ENCODE data around the gene EXOC6.

The EXOC6 gene

DNA sequence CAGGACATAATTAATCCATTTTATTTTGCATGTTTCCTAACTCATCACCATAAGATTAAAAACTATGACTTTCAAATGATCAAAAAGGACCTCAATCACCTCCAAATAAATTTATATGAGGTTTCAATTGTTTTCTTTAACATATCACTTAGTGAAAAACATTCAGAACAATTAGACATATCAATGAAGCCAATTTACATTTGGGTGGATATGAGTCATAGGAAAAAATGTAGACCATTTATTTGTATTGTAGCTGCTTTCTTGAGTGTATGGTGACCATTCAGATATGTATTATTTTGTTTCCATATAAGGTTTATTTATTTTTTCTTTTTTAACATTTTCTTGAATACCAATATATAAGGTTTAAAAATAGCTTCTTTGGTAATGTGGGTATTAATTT is 13.3 kb upstream of the EXOC6 start:
- no peak for DNase-seq

DNA sequence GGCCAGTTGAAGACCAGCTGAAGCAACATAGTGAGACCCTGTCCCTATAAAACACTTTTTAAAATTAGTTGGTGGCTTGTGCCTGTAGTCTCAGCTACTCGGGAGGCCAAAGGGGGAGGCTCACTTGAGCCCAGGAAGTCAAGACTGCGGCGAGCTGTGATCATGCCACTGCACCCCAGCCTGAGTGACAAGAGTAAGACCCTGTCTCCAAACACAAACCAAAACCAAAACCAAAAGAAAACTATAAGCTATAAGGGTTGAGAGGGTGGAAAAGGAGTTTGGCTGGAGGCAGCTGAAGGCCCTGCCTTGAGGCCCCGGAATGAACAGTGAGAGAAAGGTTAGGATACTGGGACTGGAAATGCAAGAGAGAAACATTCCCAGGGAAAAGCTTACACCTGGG is 10.9 kb upstream of the EXOC6 start:
- no peak for DNase-seq

DNA sequence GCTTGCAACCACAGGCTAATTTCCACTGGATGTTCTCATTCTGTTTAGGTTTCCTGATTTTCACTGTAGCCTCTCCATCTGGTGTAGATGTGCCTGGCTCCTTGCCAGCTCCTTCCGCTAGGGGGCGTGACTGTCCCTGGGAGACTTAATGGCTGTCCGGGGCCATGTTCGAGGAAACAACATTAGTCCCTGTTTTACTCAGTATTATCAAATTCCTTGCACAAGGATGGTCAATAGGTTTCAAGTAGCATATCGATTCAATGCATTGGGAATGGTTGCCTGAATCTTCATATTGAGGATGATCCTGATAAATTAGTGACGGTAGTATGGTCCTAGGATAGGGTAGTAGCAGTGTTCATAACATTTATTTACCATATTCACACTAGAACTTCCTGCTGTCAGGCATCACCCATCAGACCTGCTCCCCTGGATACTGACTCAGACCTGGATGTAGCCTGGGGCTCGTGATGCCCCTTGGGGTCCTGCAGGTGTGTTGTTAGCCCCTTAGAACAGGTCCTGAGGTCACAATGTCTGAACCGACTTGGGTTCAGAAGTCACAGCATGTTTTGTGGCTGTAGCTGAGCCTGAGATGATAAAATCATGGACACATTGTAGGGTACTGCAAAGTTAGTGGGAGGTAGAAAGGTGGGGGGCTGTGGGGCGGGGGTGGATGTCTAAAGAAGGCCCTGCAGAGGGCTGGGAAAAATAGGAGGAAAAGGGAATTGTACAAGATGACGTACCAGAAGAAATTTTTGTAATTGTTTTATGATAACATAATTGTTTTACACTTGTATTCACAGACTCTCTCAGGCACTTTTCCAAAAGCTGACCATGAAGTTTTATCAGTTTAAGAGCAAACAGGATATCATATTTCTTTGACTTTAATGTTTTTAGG is 8.9 kb upstream of the EXOC6 start:
- no peak for DNase-seq

DNA sequence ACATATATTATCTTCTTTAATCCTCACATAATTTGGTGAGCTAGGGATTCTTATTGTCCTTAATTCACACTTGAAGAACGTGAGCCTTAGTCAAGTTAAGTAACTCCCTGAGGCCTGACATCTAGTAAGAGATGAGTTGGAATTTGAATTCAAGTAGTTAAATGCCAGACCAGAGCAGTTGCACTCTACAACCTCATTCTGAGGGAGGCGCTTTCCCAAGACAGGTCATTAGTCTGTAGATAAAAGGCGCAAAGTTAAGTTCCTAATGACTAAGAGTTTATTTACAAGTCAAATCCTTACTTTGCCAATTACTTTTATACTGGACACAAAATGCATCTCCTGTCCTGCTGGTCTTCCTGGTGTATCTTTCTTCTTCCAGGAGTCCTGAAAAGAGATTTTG is 3.6 kb upstream of the EXOC6 start:
- no peak for DNase-seq

DNA sequence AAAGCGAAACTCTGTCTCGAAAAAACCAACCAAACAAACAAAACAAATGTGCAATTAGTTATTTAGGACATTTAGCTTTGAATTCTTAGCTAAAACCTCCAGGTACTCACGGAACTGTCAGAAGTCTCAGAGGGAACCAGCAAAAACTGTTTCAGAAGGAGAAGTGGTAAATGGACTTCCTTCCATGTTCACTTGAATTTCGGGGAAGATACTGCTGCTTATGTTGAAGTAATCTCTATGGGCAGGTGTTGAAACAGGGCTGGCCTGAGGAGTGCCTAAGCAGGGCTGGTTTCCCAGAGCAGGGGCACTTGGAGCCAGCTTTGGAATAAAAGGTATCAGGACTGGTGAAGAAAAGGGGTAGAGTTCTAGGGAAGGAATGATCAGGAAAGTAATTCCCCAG is 2.4 kb upstream of the EXOC6 start:
- DNase-seq, result no peak

DNA sequence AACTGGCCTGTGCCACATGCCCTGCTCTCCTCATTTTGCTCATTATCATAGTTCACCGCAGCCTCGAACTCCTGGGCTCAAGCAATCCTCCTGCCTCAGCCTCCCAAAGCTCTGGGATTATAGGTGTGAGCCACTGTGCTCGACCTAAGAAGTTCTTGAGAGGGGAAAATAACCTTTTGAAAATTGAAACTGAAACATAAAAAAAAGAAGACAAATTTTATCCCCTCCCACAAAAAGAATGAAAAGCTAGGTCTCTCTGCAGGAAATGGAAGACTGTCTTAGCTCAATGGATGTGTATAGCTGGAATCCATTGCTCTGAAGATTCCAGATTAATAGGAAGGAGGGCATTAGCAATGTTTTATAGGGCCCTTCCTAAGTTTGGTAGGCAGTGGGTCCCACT is 2.0 kb upstream of the EXOC6 start:
- DNase-seq, result no peak

DNA sequence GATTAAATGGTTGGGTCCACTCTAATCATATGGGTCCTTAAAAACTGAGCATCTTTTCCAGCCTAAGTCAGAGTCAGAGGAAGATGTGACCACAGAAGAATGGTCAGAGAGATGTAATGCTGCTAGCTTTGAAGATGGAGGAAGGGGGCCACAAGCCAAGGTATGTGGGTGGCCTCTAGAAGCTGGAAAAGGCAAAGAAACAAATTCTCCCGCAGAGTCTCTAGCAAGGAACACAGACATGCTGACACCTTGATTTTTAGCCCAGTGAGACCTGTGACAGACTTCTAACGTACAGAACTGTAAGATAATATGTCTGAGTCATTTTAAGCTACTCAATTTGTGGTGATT is 1.5 kb upstream of the EXOC6 start:
- no peak for DNase-seq

DNA sequence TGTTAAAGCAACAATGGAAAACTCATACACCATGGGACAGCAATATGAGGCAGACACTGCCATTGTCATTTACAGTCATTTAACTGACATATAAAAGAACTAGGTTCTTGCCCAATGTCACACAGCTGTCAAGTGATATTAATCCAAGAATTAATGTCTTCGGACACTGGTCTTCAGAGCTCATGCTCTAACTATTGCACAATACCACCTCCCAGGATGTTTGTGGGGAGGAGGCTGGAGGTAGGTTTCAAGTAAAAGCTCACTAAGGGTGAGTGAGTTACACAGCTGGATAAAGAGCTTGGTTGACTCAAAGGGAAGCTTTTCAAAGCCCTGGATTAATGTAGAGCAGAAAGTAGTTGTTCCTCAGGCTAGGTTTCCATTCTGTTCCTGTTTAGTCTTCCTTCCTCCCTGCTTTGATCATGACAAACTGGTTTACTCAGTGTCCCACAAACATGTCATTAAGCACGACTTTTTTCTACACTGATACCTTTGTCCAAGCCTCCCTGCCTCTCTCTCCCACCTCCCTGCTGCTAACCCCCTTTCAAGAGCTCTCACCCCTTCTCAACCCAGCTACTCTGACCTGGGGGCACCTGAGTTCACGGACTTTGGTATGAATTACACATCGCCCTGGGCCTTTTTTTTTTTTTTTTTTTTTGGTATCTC is 987 bp upstream of the EXOC6 start:
- DNase-seq, result no peak

DNA sequence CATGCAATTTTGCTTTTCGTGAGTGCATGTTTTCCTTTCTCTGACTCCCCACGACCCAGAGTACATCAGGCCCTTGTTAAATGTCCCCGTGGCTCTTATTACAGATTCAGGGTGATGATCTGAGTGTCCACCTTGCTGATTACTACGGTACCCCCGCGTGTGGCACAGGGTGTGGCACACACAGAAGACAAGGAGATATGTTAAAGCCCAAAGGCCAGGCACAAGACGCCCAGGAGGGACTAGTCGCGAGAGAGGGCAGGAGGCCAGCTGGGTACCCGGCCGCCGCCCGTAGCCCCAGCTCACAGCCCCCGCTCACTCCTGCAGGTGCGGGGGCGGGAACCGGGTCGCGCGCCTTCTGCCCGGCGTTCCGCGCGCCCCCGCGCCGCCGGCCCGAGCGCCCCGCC is 281 bp upstream of the EXOC6 start:
- DNase-seq, result no peak

DNA sequence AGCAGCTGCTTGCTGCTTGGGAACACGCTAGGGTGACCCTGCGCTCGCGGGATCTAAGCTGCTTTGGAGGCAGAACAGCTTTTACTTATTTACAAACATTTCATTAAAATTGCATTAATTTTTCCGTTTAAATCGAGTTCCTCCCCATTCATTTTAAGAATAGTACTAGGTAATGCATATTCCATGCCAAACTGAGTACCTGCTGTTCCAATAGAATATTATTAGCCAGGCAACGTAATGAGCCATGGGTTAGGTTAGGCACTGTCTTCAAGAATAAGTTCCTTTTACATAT is 860 bp downstream of the EXOC6 start:
- no peak for DNase-seq

DNA sequence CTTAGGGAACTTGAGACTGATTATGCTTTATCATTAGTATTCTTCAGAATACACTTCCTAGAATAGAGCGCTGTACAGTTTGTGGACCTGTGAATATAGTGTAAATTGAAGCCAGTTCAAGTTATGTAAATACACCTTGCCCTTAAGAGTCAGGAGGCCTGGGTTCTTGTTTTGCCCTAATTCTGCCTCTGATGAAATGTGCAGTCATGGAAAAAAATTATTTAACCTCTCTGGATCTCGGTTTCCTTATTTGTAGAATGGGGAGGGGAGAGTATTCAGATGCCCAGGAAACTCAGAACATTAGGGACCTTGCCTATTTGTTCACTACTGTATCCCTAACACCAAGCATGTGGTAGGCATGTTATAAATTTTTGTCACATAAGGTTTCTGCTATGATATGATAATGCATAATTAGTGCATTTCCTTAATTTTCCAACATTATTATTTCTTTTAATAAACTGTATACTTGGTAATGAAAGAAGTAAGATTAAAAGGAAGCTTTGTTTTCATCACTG is 1.3 kb downstream of the EXOC6 start:
- DNase-seq, result no peak

DNA sequence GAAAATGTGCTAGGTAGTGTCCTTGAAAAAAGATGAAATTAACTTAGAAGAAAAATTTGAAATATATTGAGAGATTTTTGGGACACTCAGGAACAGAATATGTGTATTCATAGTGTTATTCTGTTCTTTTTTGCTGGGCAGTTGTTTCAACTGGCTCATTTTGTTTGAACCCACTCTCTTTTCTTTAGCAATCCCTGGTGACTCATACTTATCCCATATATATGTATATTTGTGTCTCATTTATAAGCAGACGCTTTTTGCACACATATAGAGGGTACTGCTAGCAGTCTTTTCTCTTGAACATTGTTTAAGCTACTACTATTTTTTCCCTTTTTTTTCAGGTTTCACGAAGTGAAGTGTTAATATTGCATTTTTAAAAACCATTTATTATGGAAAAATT is 1.9 kb downstream of the EXOC6 start:
- DNase-seq, result no peak

DNA sequence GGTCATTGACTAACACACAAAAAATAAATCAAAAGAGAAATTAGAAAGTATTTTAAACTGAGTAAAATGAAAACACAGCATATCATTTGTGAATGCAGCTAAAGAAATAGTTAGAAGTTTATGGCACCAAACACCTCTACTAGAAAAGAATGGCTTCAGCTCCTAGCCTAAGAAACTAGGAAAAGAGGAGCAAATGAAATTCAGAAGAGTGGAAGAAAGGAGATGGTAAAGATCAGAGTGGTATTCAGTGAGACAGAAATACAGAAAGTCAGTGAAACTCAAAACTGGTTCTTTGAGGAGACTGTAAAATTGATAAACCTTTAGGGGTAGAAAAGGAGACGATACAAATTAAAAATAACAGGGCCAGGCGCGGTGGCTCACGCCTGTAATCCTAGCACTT is 2.7 kb downstream of the EXOC6 start:
- DNase-seq, result no peak

DNA sequence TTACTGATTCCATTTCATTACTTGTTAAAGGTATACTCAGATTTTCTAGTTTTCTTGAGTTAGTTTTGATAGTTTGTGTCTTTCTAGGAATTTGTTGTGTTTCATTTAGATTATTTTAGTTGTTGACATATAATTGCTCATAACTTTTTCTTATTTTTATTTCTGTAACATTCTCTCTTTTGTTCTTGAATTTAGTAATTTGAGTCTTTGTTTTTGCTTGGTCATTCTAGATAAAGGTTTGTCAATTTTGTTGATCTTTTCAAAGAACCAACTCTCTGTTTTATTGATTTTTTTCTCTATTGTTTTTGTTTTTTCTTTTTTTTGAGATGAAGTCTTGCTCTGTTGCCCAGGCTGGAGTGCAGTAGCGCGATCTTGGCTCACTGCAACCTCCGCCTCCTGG is 7.2 kb downstream of the EXOC6 start:
- no peak for DNase-seq

DNA sequence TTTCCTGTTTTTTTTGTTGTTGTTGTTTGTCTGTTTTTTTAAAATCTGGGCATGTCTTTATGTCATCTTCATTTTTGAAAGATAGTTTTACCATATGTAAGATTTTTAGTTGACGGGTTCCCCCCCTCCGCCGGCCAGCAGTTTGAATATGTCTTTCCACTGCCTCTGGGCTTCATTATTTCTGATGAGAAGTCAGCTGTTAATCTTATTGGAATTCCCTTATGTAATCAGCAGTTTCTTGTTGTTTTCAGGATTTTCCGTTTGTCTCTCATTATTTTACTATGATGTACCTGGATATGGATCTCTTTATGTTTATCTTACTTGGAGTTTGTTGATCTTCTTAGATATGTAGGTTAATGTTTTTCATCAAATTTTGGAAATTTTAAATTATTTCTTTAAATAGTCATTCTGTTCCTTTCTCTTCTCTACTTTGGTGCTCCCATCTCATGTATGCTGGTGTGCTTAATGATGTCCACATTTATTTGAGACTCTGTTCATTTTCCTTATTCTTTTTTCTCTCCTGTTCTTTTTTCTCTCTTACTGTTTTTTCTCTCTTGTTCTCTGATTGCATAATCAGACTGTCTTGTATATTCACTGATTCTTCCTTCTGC is 9.7 kb downstream of the EXOC6 start:
- no peak for DNase-seq

DNA sequence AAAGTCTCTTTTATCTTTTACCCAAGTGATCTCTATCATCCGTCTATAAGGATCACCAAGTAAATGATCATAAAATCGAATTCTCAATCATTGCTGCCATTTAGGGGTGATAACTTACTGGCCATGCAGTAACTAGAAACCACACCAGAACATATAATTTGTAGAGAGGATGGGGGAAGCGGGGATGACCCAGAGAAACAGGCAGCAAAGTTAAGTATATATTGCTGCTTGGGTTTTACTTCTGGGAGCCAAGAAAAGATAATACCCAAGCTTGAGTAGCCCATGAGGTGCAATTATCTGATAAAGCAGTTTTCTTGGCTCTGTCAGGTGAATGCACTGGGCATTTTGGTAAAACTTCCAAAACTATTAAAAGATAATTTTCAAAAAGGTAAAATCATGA is 18.9 kb downstream of the EXOC6 start:
- no peak for DNase-seq

DNA sequence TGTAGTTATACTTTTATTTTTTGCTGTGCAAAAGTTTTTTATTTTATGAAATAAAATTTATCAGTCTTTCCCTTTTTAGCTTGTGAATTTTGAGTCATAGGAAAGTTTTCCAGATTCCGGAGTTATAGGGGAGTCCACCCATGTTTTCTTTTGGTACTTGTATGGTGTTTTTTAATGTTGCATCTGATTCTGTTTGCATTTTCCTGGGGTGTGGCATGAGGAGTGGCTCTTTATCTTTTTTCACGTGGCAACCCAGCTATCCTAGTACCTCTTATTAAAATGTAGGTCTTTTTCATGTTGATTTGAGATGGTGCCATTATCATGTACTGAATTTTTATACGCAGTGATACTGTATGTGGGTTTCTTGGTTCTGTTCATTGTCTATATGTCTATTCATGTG is 19.7 kb downstream of the EXOC6 start:
- no peak for DNase-seq

DNA sequence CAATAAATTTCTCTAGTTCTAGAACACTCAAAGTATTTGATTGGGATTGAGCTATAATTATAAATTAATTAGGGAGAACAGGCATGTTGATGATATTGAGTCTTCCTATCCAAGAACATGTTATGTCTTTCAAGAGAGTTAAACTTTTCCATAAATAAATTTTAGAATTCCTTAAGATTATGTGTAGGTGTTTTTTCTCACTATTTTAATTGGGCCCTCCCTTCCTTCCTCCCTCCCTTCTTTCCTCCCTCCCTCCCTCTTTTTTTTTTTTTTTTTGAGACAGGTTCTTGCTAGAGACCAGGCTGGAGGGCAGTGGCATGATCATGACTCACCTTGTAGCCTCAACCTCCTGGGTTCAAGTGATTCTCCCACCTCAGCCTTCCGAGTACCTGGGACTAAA is 20.2 kb downstream of the EXOC6 start:
- DNase-seq, result no peak

DNA sequence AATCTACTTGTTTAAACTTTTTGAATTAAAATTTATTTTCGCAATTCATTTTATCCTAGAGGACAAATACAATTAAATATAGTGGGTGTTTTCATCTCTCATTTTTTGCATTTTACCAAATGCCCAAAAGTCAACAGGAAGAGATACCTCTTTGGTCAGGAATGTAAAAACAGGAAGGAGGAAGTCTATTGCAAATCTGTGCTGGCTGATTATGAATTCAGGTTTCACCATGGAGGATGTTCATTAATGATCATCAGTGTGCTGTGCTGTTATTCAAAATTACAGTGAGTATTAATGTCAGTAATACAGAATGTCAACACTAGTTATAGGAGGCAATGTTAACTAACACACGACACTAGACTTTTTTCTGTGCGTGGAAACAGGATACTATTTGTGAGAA is 24.7 kb downstream of the EXOC6 start:
- no peak for DNase-seq

DNA sequence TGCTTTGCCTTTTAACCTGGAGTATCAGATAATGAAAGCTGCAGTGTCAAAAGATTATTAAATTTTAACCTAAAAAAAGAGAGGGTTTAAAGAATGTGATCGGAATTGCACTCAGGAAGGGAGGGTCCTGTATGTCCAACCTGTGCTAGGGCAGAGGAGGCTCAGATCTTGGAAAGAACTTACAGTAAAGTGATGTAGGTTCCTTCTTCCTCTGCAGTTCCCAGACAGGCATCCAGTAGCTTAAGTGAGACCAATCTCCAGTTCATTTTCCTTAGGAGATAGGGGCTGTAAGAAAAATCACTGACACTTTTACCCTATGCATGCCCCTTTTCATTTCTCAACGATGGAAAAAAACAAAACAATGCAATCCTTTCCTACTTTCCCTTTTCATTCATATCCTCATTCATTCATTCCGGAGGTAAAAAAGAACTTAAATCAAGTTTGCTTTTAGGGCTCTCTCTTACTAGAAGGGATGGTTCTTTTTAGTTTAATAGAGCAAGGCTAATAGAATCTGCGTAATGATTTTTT is 28.3 kb downstream of the EXOC6 start:
- DNase-seq, result no peak

DNA sequence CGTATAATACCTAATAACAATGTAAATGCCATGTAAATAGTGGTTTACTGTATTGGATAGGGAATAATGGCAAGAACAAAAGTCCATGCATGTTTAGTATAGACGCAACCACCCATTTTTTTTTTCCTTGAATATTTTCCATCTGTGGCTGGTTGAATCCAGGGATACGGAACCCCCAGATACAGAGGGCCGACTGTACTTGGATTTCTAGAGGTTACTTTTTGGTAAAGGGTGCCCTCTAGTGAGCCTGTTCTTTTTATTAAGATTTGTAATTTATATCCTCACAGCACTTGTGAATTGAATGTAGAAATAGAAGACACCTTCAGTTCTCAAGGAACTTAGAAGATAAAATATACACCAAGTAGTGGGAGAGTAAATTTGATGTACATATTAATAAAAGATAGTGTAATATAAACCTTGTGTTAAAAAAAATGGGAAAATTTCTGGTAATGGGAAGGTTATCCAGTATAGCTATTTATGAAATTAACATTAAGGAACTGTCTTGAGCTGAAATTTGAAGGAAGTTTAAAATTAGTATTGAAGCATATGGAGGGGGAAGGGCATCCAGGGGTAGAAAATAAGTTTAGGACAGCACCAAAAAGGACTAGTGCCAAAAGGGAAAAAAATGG is 32.0 kb downstream of the EXOC6 start:
- DNase-seq, result no peak

DNA sequence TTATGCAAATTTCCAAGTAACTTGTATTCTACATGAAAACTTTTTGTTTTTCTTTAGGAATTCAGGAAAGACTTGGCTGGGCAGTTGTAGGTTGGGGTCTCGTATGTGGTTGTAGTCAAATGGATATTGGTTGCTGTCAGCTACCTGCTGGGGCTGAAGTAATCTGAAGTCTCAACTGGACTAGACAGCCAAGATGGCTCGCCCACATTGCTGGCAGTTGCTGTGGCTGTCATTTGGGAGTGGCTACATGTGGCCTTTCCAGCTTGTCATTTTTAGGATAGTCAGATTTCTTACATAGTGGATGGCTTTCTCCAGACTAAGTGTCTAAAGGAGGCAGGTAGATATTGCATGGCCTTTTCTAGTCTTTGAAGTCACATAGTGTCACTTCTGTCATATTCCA is 32.6 kb downstream of the EXOC6 start:
- no peak for DNase-seq

DNA sequence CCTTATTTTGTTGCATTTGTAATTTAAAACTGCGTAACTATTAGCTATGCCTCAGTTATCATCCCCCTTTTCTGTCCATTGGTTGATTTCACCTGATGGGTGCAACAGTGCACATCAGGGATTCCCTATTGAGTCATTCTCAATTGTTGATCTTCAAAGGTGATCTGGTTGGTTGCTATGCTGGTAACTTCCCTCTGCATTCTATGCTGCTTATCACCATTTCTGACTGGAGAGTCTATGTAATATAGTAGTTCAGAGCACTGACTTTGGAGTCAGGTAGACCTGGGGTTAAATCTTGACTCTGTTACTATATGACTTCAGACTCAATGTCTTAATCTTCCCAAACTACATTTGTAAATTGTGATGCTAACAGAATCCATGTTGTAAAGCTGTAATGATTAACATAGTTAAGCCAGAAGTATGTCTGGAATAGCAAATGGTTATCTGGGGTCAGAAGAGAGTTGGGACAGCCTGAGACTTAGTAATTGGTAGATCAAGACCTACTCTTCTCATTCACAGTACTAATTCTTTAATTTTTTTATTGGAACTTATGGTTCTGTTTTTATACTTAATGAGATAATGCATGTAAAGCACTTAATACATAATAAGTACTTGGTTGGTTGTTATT is 38.1 kb downstream of the EXOC6 start:
- no peak for DNase-seq
